ENCODE measurements around the gene CIAO2B. TPM values are rescaled to one million over a fixed set of nuclear protein-coding genes. Genes with fewer than 3 reads are reported as not detected.
A peak's percentile ranks its signal among the peaks of the same experiment; 100 is the strongest.
"Not testable (repeated sequence)": the region's sequence is repeated elsewhere in the genome, so short reads cannot be mapped to it uniquely, and the experiment has no call there.

The CIAO2B gene
- total RNA-seq, 1 donor from 2014 or later: 54.5 TPM

DNA sequence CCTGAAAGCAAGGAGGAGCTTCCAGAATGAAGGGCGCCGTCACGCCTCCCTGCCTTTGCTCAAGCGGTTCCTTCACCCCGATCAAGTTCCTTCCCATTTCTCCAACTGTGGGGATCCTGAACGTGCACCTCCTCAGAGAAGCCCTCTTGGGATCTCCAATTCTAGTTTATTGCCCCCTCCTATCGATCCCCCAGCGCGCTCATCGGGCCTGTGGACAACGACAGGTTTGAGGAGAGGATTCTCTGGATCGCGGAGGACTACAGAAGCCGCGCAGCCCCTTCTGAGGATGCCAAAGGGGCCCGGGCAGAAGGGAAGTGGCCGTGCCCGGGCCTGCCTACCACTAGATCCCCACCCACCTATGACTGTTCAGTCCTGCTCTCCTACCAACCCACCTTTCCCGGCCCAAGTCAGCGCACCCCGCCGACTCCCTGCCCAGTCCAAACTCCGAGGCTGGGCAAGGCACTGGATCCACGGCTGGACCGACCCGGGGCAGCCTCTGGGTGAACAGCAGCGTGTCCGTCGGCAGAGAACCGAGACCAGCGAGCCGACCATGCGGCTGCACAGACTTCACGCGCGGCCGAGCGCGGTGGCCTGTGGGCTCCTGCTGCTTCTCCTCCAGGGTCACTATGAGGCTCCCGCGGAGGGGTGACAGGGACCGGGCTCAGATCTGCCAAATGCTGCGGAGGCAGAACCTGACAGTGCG lies 14.1 kb upstream of the CIAO2B start:
- H3K36me3 Mint-ChIP-seq: no peaks in the 10 kb centered on the region
- H3K27ac Mint-ChIP-seq: no peak overlapping the region
- H3K4me3 Mint-ChIP-seq: no peak overlapping the region
- H3K9me3 Mint-ChIP-seq: peaks cover 8% of the 10 kb centered on the region
- no peak for DNase-seq (ENCODE audit: low spot score in 2 of 2, unreplicated experiment in 2 of 2)
- no peaks in the 10 kb centered on the region for H3K4me1 Mint-ChIP-seq
- peaks cover 5% of the 10 kb centered on the region for H3K27me3 Mint-ChIP-seq (ENCODE audit: low read depth)
- TF ChIP-seq, protein P1, sequence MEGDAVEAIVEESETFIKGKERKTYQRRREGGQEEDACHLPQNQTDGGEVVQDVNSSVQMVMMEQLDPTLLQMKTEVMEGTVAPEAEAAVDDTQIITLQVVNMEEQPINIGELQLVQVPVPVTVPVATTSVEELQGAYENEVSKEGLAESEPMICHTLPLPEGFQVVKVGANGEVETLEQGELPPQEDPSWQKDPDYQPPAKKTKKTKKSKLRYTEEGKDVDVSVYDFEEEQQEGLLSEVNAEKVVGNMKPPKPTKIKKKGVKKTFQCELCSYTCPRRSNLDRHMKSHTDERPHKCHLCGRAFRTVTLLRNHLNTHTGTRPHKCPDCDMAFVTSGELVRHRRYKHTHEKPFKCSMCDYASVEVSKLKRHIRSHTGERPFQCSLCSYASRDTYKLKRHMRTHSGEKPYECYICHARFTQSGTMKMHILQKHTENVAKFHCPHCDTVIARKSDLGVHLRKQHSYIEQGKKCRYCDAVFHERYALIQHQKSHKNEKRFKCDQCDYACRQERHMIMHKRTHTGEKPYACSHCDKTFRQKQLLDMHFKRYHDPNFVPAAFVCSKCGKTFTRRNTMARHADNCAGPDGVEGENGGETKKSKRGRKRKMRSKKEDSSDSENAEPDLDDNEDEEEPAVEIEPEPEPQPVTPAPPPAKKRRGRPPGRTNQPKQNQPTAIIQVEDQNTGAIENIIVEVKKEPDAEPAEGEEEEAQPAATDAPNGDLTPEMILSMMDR (IDR thresholded peaks at IDR 0.05; ENCODE audit: unreplicated experiment): no peak

DNA sequence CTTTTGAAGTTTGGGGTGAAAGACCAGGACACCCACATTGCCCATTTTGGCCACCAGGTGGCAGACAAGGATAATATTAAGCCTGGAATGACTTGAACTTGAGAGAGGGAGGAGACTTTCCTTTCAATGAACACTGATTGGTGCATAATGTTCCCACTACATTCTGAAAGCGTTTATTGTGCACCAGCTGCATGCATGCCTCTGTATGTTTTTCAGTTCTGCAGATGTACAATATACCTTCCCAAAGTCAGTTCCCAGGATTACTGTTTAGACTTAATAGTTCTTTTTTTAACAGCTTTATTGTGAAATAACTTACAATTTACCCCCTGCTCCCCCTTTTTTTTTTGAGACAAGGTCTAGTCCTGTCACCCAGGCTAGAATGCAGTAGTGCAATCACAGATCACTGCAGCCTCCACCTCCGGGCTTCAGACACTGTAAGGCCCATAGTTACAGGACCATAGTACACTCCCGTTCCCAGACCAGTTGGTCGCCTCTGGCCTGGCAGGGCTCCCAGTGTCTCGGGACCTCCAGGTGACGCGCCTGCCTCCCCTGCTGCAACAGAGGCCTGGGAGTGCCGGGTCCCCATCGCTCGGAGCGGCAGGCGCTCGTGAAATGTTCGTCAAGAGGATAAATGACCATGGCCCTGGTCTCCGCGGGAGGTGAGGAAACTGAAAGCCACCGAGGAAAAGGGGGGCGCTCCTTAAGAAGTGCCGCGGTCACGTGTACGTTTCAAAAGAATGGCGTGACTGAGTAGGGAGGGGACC lies 13.3 kb upstream of the CIAO2B start:
- TF ChIP-seq, protein P1 (IDR thresholded peaks at IDR 0.05; ENCODE audit: unreplicated experiment): peak; percentile 93
- Mint-ChIP-seq H3K27me3 (ENCODE audit: low read depth) (peaks cover 5% of the 10 kb centered on the region), H3K4me1 (no peaks in the 10 kb centered on the region)

DNA sequence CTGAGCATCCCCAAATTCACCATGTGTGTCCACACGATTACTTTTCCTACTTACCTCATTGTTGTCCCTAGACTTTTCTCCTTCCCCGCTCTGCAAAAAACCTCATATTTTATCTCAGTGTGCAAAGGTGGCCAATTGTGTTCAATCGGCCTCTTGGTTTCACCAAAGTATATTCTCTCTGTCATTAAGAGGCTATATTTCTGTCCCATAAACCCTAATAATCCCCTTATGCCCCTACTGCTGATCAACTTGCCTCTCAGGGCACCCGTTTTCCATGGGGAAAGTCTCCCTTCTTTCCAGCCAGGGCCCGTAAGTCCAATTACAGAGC lies 12.7 kb upstream of the CIAO2B start:
- Mint-ChIP-seq H3K4me1 (no peaks in the 10 kb centered on the region), H3K27ac (no peak overlapping the region), H3K27me3 (ENCODE audit: low read depth) (peaks cover 5% of the 10 kb centered on the region), H3K4me3 (no peak overlapping the region), H3K36me3 (peaks cover 12% of the 10 kb centered on the region), H3K9me3 (peaks cover 8% of the 10 kb centered on the region)
- DNase-seq (ENCODE audit: low spot score in 2 of 2, unreplicated experiment in 2 of 2): no peak
- TF ChIP-seq, protein P1 (IDR thresholded peaks at IDR 0.05; ENCODE audit: unreplicated experiment): no peak

More for the DNA sequence above, 13.3 kb upstream of the CIAO2B start:
- H3K9me3 Mint-ChIP-seq: peaks cover 8% of the 10 kb centered on the region
- H3K27ac Mint-ChIP-seq: no peak overlapping the region
- peaks cover 6% of the 10 kb centered on the region for H3K36me3 Mint-ChIP-seq
- peak in 1 of 2 experiments; percentile 79 for DNase-seq (ENCODE audit: low spot score in 2 of 2, unreplicated experiment in 2 of 2)
- no peak overlapping the region for H3K4me3 Mint-ChIP-seq

- H3K27ac Mint-ChIP-seq: no peak overlapping the region
- H3K36me3 Mint-ChIP-seq: peaks cover 15% of the 10 kb centered on the region
- H3K4me3 Mint-ChIP-seq: no peak overlapping the region
Measured at GRCh38 chr16:66946541-66946940, 12.3 kb upstream of the CIAO2B start.

GRCh38 chr16:66945939-66946338 lies 11.7 kb upstream of the CIAO2B start:
- no peaks in the 10 kb centered on the region for H3K9me3 Mint-ChIP-seq
- H3K27ac Mint-ChIP-seq: no peak overlapping the region
- H3K27me3 Mint-ChIP-seq (ENCODE audit: low read depth): peaks cover 5% of the 10 kb centered on the region
- H3K4me1 Mint-ChIP-seq: no peaks in the 10 kb centered on the region
- H3K4me3 Mint-ChIP-seq: no peak overlapping the region
- TF ChIP-seq, protein P1 (IDR thresholded peaks at IDR 0.05; ENCODE audit: unreplicated experiment): no peak
- DNase-seq (ENCODE audit: low spot score in 2 of 2, unreplicated experiment in 2 of 2): no peak
- peaks cover 15% of the 10 kb centered on the region for H3K36me3 Mint-ChIP-seq

More at GRCh38 chr16:66946541-66946940, 12.3 kb upstream of the CIAO2B start:
- H3K27me3 Mint-ChIP-seq (ENCODE audit: low read depth): peaks cover 5% of the 10 kb centered on the region
- peaks cover 5% of the 10 kb centered on the region for H3K9me3 Mint-ChIP-seq
- H3K4me1 Mint-ChIP-seq: no peaks in the 10 kb centered on the region
- TF ChIP-seq, protein P1 (IDR thresholded peaks at IDR 0.05; ENCODE audit: unreplicated experiment): no peak
- no peak for DNase-seq (ENCODE audit: low spot score in 2 of 2, unreplicated experiment in 2 of 2)

GRCh38 chr16:66944971-66945370 lies 10.8 kb upstream of the CIAO2B start:
- not testable (repeated sequence) for H3K4me1 Mint-ChIP-seq; H3K27ac Mint-ChIP-seq; H3K27me3 Mint-ChIP-seq (ENCODE audit: low read depth); DNase-seq (ENCODE audit: low spot score in 2 of 2, unreplicated experiment in 2 of 2); H3K4me3 Mint-ChIP-seq; H3K9me3 Mint-ChIP-seq
- H3K36me3 Mint-ChIP-seq: peaks cover 15% of the 10 kb centered on the region

All from mesothelial cell of epicardium (in vitro differentiated cells).